SH-SY5Y (cell line): Measurements from ENCODE around the gene LDLRAD1.

ENCODE experiments used
- GATA2 ChIP-seq: IDR thresholded peaks from 2 replicates; pipeline ENCODE4 v1.6.1; 2011; ENCODE audit warnings: mild to moderate bottlenecking, low read depth, low read length
- GATA3 ChIP-seq: IDR thresholded peaks from 2 replicates; pipeline ENCODE4 v1.6.1; 2011; ENCODE audit warnings: low read depth, mild to moderate bottlenecking, low read length, moderate library complexity

The LDLRAD1 gene

DNA sequence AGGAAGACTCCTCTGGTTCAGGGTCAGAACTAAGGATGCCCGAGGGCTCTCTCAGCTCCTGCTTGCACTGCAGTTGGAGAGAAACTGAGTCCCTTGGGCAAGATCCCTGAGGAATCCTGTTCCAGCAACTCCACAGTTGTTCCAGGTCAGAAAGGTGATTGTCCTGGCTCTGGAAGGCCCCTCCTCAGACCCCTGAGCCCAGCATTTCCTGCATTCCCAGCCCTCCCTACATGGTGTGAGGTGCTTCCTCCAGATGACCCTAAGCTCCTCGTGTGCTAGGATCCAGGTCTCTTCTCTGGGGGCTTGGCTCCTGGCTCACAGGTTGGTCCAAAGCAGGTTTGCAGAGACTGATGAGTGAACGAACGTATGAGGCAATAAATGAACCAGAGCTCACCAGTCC is 11.5 kb downstream of the LDLRAD1 start:
- TF ChIP-seq GATA3 (no peak), GATA2 (no peak)

DNA sequence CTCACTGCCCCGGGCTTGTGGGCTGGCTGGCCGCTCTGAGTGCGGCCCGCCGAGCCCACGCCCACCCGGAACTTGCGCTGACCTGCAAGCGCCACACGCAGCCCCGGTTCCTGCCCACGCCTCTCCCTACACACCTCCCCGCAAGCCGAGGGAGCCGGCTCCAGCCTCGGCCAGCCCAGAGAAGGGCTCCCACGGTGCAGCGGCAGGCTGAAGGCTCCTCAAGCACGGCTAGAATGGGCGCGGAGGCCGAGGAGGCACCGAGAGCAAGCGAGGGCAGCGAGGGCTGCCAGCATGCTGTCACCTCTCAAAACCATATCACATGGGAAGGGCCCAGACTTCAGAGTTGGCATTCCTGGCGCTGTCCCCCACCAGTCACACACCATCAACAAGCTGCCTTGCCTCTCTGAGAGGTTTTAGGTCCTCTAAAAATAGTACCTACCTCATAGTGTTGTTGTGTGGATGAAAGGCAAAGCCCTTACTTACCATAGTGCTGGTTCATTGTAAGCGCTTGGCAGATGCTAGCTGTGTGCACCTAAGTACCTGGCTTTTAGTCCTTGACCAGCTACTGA is 13.4 kb downstream of the LDLRAD1 start:
- TF ChIP-seq GATA3 (no peak), GATA2 (no peak)

DNA sequence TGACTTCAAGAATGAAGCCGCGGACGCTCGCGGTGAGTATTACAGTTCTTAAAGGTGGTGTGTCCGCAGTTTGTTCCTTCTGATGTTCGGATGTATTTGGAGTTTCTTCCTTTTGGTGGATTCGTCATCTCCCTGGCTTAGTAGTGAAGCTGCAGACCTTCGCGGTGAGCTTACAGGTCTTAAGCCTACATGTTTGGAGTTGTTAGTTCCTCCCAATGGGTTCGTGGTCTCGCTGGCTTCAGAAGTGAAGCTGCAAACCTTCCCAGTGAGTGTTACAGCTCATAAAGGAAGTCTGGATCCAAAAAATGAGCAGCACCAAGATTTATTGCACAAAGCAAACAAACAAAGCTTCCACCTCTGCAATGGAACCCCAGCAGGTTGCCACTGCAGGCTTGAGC is 14.7 kb downstream of the LDLRAD1 start:
- TF ChIP-seq GATA3 (no peak), GATA2 (no peak)

DNA sequence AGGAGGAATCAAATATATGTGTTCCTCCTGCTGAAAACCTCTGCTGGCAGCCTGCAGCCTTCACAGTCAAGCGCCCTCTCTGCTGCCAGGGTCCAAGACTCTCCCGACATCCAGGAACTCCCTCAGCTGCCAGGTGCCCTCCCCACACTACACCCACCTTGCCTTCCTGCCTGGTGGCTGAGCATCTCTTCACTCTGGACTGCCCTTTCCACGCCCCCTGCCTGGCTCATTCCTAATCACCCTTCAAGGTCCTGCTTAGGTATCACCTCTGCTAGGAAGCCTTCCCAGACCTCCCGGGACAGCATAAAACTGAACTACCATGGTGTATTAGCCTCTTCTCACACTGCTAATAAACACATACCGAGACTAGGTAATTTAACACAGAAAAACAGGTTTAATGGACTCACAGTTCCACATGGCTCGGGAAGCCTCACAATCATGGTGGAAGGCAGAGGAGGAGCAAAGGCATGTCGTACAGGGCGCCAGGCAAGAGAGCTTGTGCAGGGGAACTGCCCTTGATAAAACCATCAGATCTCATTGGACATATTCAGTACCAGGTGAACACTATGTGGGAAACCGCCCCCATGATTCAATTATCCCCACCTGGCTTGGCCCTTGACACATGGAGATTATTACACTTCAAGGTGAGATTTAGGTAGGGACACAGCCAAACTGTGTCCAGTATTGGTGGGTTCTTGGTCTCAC is 15.3 kb downstream of the LDLRAD1 start:
- no peak for TF ChIP-seq GATA3
- no peak for TF ChIP-seq GATA2

DNA sequence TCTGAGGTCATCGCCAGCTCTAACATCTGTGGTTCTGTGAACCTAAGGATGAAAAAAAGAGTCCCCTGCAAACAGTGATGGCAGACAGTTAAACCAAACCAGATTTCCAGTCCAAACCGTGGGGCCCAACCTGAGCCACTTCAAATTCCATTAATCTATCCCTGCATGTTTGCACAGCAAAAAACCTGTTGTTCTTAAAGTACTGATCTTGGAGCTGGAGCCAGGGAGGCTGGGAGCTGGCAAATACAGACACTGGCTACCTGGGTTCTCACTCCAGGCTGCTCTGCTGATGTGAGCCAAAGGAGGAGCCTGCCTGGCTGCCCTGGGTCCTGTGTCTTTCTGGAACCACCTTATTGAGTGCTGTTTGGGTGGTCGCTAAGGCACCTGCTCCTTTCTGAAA is 16.4 kb downstream of the LDLRAD1 start:
- TF ChIP-seq GATA3, result no peak
- no peak for TF ChIP-seq GATA2

DNA sequence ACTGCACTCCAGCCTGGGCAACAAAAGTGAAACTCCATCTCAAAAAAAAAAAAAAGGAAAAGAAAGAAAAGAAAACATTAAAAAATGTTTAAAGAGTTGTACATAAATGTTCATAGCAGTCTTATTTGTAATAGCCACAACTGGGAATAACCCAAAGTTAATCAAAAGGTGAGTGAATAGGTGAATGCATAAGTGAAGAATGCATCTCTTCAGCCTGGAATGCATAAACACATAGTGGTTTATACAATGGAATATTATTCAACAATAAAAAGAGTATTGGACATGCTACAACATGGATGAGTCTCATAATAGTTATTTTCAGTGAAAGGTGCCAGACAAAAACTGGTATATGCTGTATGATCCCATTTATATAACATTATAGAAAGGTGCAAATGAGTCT is 18.1 kb downstream of the LDLRAD1 start:
- TF ChIP-seq GATA3 (no peak), GATA2 (no peak)

DNA sequence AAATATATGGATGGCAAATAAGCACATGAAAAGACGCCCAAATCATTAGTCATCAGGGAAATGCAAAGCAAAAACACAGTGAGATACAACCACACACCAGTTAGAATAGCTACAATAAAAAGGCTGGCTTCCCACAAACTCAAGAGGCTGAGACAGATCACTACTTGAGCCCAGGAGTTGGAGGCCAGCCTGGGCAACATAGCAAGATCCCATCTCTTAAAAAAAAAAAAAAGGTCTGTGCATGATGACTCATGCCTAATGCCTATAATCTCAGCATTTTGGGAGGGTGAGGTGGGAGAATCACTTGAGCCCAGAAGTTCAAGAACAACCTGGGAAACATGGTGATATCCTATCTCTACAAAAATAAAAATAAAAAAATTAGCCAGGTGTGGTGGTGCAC is 19.8 kb downstream of the LDLRAD1 start:
- TF ChIP-seq GATA3 (no peak), GATA2 (no peak)

DNA sequence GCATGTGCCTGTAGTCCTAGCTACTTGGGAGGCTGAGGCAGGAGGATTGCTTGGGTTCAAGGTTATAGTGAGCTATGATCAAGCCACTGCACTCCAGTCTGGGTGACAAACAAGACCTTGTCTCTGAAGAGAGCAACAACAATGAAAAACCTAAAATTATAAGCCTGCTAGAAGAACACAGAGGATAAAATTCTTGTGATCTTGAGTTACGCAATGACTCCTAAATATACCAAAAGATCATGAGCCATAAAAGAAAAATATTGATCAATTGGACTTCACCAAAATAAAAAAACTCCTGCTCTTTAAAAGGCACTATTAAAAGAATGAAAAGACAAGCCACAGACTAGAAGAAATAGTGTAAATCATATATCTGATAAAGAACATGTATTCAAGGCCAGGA is 22.3 kb downstream of the LDLRAD1 start:
- TF ChIP-seq GATA2 (no peak), GATA3 (no peak)

DNA sequence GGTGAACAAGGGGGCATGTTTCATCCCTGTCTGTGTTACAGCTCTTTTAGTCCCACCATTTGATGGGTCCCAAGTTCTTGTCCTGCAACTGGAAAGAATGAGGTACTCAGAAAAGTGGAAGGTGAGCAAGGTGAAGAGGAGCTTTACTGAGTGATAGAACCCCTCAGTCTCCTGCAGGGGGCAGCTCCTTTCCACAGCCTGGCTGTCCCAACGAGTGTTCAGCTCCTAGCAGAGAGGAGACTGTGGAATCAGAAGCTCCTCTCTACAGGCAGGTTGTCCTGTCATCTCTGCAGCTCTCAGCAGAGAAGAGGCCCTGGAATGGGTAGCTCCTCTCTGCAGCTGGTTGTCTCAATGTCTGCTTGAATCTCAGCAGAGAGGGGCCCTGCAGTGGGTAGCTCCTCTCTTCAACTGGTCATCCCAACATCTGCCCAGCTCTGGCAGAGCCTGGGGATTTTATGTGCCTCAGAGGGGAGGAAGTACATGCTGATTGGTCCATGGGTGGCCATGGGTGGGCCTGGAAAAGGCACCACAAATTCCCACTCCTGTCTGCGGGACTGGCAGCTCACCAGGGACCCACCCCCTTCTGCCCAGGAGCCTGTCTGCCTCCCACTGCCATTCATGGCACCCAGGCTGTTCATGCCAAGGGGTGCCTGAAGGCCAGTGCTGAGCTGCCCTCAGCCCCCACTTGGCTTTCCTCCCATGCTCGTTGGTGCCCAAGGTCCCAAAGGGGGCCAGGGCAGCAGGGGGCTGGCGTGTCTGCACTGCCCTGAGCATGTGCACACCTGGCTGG is 25.7 kb downstream of the LDLRAD1 start:
- TF ChIP-seq GATA2 (no peak), GATA3 (no peak)

DNA sequence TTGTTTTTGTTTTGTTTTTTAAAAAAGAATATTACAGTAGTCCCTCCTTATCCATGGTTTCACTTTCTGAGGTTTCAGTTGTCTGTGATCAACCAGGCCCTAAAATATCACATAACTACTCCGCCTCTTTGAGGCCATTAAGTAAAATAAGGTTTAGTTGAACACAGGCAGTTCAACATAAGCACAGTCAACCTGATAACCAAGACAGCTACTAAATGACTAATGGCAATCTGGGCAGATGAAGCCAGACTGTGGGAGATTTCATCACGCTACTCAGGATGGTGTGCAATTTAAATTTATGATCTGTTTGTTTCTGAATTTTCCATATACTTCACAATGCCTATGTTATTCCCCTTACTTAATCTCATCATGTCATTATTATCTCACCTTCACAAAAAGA is 30.1 kb downstream of the LDLRAD1 start:
- TF ChIP-seq GATA3 (no peak), GATA2 (no peak)

DNA sequence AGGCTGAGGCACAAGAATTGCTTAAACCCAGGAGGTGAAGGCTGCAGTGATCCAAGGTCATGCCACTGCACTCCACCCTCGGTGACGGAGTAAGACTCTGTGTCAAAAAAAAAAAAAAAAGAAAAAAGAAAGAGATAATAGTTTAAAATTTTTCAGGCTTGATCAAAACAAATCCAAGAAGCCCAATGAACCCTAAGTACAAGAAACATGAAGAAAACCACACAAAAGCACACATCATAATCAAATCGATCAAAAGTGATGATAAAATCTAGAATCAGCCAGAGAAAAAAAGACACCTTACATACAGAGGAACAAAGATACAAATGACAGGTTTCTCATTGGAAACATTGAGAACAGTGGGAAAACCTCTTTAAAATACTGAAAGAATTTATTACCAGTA is 31.5 kb downstream of the LDLRAD1 start:
- TF ChIP-seq GATA3, result no peak
- no peak for TF ChIP-seq GATA2

DNA sequence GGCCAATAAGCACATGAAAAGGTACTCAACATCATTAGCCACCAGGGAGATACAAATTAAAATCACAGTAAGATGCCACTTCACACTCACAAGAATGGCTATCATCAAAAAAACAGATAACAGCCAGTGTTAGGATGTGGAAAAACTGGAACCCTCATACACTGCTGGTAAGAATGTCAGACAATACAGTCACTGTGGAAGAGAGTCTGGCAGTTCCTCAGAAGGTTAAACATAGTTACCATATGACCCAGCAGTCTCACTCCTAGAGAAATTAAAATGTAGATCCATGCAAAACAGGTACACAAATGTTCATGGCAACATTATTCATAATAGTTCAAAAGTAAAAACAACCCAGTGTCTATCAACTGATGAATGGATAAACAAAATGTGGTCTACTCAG is 33.3 kb downstream of the LDLRAD1 start:
- TF ChIP-seq GATA2 (no peak), GATA3 (no peak)

DNA sequence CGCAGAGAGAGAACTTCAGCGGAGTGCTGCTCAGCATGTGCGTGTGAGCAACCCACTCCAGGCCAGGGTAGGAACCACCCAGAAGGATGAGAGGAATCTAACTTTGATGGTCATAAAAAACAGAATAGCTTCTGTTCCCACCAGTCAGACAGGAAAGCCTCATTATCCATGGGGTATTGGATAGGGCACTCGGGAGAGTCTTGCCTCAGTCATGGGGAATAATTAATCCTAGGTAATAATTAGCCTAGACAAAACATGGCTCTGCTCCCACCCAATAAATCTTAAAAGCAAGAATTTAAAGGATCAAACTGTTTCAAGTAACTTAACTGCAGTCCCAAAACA is 35.3 kb downstream of the LDLRAD1 start:
- no peak for TF ChIP-seq GATA2

DNA sequence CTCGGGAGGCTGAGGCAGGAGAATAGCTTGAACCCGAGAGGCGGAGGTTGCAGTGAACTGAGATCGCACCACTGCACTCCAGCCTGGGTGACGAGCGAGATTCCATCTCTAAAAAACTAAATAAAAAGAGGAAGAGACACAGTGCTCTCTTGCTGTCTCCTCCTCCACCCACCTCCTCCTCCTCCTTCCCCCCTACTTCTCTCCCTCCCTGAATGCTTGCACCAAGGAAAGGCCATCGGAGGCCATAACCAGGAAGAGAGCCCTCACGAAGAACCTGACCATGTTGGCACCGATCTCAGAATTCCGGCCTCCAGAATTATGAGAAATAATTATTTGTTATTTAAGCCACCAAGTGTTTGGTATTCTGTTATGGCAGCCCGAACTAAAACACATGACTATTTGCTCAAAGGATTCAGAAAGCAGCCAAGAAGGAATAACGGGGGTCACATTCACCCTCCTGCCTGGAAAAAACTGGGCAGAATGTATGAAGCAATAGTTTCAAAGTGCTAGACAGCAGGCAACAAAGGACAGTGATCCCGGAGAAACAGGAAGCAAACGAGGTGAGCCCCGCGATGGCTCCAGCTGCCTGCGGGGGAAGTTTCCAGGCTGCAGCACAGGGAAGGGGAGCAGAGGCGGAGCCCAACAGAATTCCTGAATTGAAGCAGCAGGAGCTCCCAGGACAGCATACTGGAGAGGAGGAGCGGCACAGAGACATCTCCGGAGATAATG is 35.8 kb downstream of the LDLRAD1 start:
- TF ChIP-seq GATA3 (no peak), GATA2 (no peak)
